Chondrocyte (in vitro differentiated cells): ENCODE results near the gene TBXA2R. TPM values are rescaled to one million over a fixed set of nuclear protein-coding genes. Genes with fewer than 3 reads are reported as not detected.

Experiments
- DNase-seq: peaks from one replicate; pipeline ENCODE4 v3.0.0; 2021; ENCODE audit warnings: mixed read lengths, low spot score
- H3K27ac Mint-ChIP-seq: one replicate; pipeline ENCODE4 v1.8.0; 2021; ENCODE audit warnings: mild to moderate bottlenecking, moderate library complexity, mixed read lengths; ENCODE audit not compliant: unreplicated experiment
- H3K27me3 Mint-ChIP-seq: 2 replicates; pipeline ENCODE4 v1.8.0; 2021; ENCODE audit warnings: low read depth, mixed read lengths
- H3K36me3 Mint-ChIP-seq: 2 replicates; pipeline ENCODE4 v1.8.0; 2021; ENCODE audit warnings: low read depth, mixed read lengths
- H3K4me1 Mint-ChIP-seq: 2 replicates; pipeline ENCODE4 v1.8.0; 2021; ENCODE audit warnings: low read depth, mild to moderate bottlenecking, mixed read lengths
- H3K4me3 Mint-ChIP-seq: one replicate; pipeline ENCODE4 v1.8.0; 2021; ENCODE audit warnings: mild to moderate bottlenecking, moderate library complexity, mixed read lengths; ENCODE audit not compliant: unreplicated experiment
- H3K9me3 Mint-ChIP-seq: 2 replicates; pipeline ENCODE4 v1.8.0; 2021; ENCODE audit warnings: low read depth, mixed read lengths
- CTCF ChIP-seq: fragments of 200-600 bp; sonication (generic); IDR thresholded peaks from 2 replicates; pipeline ENCODE4 v1.5.0; 2021; ENCODE audit warnings: antibody characterized with exemption, mild to moderate bottlenecking, moderate library complexity
- total RNA-seq: library from RNA; stranded (reverse); gene quantifications from 3 replicates; pipeline ENCODE4 v1.2.1, GENCODE V29; 2021

Gene TBXA2R
- total RNA-seq, 1 donor from 2014 or later = 5.8 TPM

DNA sequence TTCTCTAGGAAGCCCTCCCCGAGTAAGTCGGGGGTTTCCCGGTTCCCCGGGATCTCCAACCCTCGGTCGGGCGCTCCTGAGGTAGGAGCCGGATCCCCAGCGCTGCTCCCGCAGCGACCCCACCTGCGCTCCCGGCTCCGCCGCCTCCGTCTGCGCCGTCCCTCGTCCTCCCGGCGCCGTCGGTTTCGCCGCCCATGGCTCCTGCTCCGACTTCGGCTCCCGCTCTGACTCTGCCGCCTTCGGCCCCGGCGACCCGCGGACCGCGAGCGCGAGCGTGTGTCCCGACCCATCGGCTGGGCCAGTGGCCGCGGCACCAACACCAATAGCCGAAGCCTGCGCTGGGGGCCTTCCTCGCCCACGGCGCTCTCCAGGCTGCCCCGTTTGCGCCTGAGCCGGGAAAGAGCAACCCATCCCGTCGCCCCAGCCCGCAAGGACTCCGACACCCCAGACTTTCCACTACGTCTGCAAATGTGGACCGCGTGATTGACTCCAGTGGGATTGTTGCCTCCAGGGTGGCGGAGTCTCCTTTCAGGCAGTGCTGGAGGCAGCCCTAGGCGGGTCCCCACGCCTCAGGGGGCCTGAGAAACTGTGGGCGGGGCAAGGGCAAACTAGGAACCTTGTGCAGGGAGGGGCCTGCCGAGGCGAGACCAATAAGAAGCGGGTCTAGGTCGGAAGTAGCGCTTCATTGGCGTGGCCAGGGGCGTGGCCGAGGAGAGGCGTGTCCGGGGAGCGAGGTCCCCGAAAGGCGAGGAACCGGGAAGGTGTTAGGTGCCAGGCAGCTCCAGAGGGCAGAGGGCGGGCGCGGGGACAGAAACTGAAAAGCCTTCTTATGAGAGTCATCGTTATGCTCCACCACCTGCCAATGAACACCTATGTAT lies 20.0 kb upstream of the TBXA2R start, which contains the start of gene CACTIN:
Gene CACTIN, minus strand, starts transcription at position 318 of the 878 bp plus-strand sequence. Its CDS starts 28 bp downstream, at position 290.
- peak; percentile 99 for DNase-seq
- Mint-ChIP-seq H3K36me3 (peaks cover 11% of the 10 kb centered on the region), H3K4me3 (peak within 1 kb of the TSS; percentile 91), H3K9me3 (no peaks in the 10 kb centered on the region), H3K4me1 (peaks cover 27% of the 10 kb centered on the region), H3K27ac (peak within 1 kb of the TSS; percentile 97), H3K27me3 (no peaks in the 10 kb centered on the region)
- TF ChIP-seq CTCF = peak; percentile 53

DNA sequence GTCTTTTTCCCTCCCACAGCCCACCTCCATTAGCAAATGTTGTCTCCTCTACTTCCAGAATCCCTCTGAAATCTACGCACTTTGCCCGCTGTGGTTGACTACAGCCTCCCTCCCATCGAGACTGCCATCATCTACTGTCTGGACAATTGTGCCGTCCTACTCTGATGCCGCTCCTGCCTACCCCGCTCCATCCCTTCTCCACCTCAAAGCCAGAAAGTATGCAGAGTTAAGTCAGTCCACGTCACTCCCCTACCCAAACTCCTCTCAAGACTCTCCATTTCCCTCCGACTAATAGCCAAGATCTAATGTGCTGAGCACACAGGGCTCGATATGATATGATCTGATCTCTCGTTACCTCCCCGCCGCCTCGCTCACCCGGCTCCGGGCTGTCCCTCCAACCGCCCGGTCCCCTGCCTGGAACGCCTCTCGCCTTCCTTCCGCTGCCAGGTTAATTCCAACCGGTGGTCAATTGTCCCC lies 19.4 kb upstream of the TBXA2R start:
- peak overlapping the region; percentile 91 for H3K4me3 Mint-ChIP-seq

DNA sequence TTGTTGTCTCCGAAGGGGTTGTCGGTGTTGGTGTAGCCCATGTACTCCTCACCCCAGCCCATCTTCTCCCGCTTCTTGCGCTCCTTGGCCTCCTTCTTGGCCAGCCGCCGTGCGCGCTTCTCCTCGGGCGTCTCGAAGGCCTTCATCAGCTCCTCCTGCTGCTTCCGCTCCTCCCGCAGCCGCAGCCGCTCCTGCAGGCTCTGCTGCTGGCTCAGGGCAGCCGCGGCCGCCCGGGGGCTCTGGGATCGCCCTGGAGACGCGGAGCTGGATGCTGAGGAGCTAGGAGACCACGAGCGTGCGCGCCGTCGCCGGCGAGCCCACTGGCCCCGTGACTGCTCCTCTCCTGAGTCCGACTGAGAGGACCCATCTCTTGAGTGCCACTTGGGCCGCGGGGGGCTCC lies 17.0 kb upstream of the TBXA2R start:
- Mint-ChIP-seq H3K4me1 (peaks cover 27% of the 10 kb centered on the region), H3K9me3 (no peaks in the 10 kb centered on the region), H3K4me3 (no peak overlapping the region), H3K27me3 (no peaks in the 10 kb centered on the region), H3K27ac (no peak overlapping the region), H3K36me3 (peaks cover 3% of the 10 kb centered on the region)
- TF ChIP-seq CTCF = no peak
- DNase-seq = no peak

More for the DNA sequence above, 19.4 kb upstream of the TBXA2R start:
- peaks cover 27% of the 10 kb centered on the region for H3K4me1 Mint-ChIP-seq
- no peak for TF ChIP-seq CTCF
- H3K27me3 Mint-ChIP-seq = no peaks in the 10 kb centered on the region
- no peak for DNase-seq
- H3K36me3 Mint-ChIP-seq = peaks cover 11% of the 10 kb centered on the region
- H3K9me3 Mint-ChIP-seq = no peaks in the 10 kb centered on the region
- peak overlapping the region; percentile 97 for H3K27ac Mint-ChIP-seq

DNA sequence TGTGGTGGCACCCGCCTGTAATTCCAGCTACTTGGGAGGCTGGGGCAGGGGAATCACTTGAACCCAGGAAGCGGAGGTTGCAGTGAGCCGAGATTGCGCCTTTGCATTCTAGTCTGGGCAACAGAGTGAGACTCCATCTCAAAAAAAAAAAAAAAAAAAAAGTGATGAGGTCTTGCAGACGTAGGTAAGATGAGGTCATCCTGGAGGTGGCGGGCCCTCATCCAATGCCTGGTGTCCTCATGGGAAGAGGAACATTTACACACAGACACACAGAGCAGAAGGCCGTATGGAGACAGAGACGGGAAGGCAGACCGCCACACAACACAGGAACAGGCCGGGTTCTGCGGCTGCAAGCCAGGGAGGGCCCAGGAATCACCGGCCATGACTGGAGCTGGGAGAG lies 15.5 kb upstream of the TBXA2R start:
- Mint-ChIP-seq H3K27ac (no peak overlapping the region), H3K9me3 (no peaks in the 10 kb centered on the region), H3K4me1 (peaks cover 27% of the 10 kb centered on the region), H3K4me3 (no peak overlapping the region), H3K36me3 (peaks cover 3% of the 10 kb centered on the region), H3K27me3 (no peaks in the 10 kb centered on the region)
- DNase-seq = no peak
- TF ChIP-seq CTCF = no peak

GRCh38 chr19:3621689-3622088 lies 15.0 kb upstream of the TBXA2R start:
- no peak for TF ChIP-seq CTCF
- no peak for DNase-seq
- Mint-ChIP-seq H3K9me3 (no peaks in the 10 kb centered on the region), H3K27me3 (no peaks in the 10 kb centered on the region), H3K27ac (no peak overlapping the region), H3K4me1 (peaks cover 23% of the 10 kb centered on the region), H3K36me3 (peaks cover 5% of the 10 kb centered on the region), H3K4me3 (no peak overlapping the region)
